ENCODE data around the gene PARPBP.

DNA sequence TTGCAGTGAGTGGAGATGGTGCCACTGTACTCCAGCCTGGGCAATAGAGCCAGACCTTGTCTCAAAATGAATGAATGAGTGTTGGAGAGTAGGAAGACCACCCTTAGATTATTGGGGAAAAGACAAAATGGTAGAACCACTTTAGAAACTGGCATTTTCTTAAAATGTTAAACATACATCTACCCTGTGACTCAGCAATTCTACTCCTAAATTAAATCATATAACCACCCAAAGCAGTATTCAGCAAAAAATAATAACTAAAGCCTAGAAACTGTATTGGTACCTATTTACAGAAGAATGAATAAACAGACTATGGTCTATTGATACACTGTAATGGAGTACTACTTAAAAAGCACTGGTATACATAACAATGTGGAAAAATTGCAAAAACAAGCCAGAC lies 9.2 kb upstream of the PARPBP start:
- TF ChIP-seq POLR2AphosphoS5 (IDR thresholded peaks at IDR 0.05) (no peak), POLR2A (IDR thresholded peaks at IDR 0.05) (no peak)
